GM21528 (cell line): ENCODE data around the gene VPS37C.
"Not testable (repeated sequence)": the region's sequence is repeated elsewhere in the genome, so short reads cannot be mapped to it uniquely, and the experiment has no call there.

ENCODE experiments used
- ATAC-seq: cut with Tn5 transposase; IDR thresholded peaks from one replicate; pipeline ENCODE4 v1.9.1; 2021; ENCODE audit warnings: mild to moderate bottlenecking, moderate library complexity; ENCODE audit not compliant: unreplicated experiment, low FRiP score

VPS37C gene

DNA sequence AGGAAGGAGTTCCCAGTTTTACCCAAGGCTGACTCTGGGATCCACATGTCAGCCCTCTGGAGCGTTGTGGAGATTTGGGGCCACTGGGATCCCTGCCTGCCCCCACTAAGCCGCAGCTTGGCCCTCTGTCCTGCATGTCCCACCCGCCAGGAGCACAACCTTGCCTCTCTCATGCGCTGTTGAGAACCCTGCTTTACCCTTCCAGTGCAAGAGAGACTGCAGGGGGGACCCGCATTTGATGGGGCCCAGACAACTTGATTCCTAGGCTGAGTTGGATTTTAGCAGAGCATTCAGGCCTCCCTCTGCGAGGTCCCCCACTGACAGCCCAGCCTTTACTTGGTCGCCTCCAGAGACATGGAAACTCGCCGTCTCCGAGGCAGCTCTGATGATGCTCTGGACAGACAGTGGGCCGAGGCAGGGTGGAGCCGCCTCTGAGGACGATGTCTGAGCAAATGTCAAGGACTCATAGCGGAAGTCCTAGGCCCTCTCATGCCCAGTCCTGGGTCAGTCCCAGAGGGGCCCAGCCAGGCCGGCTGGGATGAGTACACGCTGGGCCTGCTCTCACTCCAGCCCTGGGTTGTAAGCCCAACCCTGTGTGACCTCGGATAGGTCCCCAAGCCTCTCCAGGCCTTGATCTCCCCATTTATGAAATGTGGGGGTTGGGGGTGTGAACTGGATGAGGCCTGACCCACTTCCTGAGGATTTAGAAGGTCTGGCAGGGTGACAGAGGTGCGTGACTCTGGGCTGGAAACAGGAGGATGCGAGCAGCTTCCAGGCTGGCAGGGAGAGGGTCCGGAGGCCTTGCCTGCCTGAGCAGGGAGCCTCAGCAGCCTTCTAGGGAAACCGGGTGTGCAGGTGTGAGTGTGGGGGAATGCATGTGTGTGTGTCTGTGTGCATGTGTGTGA, 58.3 kb downstream of the VPS37C start:
- ATAC-seq, result no peak

DNA sequence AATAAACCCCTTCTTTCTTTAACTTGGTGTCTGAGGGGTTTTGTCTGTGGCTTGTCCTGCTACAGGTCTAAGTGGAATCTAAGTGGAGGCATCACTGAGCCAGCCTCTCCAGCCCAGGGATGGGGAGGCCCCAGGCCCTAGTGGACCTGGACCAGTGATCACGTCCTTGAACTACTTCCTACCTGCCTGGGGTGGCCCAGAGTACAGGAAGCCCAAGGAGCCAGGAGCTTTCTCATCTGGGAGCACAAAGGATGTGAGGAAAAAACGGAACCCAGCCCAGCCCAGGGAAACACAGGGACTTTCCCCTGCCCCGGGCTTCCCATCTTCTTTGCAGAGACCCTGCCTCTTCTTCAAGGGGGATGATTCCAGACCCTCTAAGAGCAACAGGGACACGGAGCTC, 62.4 kb downstream of the VPS37C start:
- no peak for ATAC-seq

DNA sequence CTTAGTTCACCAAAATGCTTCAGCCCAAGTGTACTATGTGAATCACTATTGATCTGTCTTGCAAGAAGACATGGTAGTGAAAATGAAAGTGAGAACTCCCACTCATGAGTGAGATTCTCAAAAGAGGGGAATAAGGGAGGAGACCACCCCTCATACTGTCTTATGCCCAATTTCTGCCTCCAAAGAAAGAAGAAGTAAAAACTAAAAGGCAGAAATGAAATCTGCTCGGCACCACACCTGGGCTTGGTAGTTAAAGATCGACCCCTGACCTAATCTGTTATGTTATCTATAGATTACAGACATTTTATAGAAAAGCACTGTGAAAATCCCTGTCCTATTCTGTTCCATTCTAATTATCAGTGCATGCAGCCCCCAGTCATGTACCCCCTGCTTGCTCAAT, 63.0 kb downstream of the VPS37C start:
- not testable (repeated sequence) for ATAC-seq

DNA sequence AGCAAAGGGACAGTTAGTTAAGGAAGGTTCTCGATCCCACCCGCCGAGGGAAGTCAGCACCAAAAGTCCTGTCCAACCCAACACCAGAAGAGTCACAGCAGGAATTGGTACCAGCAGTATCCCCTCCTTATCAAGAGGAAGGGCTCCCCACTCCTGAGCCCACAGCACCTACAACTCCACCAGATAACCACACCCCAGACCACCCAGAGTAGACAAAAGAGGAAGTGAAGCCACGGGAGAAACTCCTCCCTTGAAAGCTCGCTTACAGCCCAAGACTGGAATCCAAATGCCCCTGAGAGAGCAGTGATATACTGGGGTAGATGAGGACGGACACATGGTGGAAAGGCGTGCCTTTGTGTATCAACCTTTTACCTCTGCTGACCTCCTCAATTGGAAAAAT, 66.2 kb downstream of the VPS37C start:
- no peak for ATAC-seq

DNA sequence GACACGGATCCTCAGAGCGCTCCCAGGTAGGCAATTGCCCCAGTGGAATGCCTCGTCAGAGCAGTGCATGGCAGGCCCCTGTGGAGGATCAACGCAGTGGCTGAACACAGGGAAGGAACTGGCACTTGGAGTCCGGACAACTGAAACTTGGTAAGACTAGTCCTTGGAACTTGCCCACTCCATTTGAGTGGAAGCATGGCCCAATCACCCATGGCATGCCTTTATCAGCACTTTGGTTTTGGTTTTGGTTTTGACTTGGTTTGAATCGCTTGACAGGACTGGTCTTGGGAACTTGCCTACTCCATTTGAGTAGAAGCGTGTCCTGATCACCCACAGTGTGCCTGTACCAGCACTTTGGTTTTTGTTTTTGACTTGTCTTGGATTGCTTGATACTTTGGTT, 67.1 kb downstream of the VPS37C start:
- not testable (repeated sequence) for ATAC-seq

DNA sequence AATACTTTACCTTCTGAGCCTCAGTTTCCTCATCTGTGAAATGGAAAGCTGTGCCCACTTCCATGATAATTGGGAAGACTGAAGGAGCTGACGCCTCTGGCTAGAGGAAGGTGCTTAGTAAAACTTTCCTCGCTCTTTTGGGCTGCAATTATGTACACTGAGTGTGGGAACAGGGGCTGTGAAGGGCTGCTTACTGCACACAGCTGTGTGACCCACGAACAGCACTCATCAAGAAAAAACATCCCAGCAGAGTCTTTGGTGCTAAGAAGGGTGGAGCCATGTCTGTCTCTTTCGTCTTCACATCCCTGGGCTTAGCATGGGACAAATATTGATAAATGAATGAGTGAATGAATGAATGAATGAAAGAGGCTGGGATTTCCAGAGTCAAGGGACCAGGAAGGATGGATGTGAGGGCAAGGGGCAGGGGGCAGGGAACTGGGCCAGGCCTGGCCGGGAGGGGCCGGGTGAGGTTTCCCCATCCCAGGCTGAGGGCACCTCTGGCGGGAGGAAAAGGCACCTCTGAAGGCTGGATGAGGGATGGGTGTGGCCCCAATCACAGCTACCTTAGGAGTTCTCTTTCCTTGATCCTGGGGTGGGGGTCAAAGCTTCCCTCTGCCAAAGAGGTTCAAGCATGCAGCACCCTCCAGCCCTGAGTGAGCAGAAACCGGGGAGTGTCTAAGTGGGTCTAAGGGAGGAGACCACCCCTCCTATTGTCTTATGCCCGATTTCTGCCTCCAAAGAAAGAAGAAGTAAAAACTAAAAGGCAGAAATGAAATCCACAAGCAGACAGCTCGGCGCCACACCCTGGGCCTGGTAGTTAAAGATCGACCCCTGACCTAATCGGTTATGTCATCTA, 68.1 kb downstream of the VPS37C start:
- ATAC-seq, result no peak

DNA sequence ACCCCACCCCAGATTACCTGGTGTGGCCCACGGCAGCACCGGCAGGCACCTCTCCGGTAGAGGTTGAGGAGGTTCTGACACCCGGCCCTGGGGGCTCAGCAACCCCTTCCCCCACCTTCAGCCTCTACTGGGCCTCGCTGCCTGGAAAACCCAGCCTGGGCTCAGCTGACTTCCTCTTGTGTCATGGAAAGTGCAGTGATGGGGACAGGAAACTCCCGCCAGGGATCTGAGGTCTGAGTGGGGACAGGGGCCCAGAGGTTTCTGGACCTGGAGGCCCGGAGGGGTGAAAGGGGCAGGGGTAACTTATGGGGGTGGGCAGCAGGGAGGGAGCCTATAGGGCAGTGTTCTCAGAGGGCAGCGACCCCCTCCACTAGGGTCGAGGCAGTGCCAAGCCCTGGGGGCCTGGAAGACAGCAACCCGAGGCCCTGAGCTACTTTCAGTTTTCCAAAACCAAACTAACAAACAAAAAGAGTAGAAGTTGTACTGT, 68.9 kb downstream of the VPS37C start:
- ATAC-seq, result no peak

DNA sequence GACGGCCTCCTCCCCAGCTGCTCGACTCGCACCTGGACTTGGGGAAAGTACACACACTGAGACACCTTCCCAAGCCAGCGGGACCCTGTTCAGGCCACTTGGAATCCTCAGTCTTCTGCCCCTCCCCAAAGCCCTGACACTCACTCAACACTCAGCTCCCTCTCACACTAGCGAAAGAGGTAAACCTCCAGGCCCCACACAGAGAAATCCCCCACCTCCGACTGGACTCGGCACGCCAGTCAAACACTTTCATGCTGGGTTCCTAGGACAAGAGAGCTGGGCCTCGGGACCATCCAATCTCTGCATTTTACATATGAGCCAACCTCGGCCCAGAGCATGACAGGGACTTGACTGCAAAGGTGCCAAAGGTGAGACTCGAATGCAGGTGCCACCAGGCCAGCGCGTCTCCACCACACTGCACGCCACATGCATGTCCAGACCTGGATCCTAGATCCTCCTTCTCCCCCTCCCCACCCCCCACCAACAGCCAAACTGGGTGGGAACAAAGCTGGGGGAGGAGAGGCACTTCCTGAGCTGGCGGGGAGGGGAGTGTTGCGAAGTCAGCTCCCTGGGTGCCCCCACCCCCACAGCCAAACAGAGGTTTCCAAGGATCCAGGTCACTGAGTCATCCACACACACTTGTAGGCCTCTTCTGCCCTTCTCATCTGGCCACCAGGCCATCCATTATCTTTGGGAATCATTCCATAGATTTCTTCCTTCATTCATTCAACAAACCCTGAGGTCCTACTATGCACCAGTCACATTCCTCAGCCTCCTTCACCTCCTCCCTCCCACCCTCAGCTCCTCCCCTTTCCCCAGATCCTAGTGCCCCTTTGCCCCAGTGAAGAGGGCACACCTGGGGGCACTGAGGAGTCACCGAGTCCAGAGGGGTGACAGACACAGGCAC, 69.6 kb downstream of the VPS37C start:
- no peak for ATAC-seq

DNA sequence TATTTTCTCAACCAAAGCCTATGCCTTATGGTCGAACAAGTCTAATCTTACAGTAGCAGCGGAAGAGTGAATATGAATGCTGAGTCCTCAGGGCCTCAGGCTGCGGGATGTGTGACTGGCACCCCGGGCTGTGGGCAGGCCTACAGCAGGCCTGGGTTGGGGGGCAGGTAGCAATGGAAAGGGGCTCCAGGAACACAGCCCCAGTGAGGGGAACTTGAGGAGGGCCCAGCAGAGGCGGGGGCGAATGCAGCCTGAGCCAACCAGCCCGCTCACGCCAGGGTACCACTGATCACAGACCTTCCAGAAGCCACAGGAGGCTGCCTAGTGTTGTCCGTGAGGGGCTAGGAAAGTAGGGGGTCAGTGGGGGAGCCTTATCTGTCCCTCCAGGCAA, 70.2 kb downstream of the VPS37C start:
- no peak for ATAC-seq

DNA sequence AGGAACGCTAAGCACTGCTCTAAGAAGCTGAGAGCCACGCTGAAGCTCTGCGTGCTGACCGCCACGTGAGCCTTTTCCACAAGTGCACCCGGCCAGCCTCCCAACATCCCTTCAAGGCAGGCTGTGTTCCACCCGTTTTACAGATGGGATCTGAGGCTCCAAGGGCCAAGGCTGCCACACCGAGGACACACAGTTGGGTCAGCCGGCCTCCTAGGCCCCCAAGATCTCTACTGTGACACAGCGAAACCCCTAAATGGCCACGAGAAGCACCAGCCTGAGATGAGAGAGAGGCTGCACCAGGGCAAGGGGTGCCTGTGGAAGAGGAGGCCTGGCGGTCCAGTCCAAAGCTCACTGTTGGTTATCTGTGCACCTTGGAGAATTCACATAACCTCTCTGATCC, 70.7 kb downstream of the VPS37C start:
- no peak for ATAC-seq

DNA sequence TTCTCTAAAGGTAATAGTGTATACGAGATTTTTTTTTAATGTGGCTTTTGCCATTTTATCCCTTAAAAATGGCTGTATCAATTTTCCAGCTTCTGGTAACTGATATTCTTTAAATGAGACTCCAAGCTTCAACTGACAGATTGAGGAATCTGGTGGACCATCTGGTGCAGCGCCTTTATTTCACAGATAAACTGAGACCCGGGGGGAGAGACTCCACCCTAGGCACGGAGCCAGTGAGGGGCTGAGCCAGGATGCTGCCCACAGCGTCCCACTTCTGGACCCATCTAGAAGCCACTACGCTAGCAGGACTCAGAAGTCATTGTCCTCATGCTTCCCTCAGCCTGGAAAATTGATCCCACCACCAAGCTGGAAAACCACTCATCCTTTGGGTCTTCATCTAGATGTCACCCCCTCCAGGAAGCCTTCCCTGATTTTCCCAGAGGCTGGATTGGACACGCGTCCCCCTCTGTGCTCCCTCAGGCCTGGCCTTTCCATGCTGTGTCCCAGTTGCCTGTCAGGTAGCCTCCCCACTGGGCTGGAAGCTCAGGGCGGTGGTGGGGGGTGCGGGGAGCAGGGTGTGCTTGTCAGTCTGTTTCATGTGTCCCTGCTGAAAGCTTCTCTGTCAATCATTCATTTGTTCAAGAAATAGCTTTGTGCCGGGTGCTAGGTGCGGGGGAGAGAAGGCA, 71.3 kb downstream of the VPS37C start:
- no peak for ATAC-seq

DNA sequence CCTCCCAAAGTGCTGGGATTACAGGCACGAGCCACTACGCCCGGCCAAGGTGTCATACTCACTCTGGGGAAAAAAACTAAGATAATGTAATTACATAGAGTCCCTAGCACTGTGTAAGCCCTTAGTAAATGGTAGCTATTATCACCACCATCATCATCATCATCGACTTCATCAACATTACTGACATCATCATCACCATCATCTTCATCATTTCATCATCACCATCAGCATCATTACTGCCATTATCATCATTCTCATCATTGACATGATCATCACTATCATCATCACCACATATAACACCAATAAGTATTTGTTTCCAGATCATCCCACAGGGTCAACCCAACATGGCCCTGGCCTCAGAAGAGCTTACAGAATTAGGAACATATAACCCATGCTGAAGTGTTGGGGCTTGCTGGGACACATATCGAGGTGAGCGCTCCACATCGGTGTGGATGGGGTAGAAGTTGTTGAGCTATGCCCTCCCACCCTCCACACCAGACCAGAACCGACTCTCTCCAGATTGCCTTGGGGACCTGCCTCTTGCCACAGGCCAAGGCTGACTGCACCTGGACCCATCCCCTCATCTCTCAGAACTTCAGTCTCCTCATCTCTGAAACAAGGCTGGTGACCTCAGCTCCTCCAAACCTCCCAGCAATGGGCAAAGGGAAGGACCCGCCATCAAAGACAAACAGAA, 73.7 kb downstream of the VPS37C start:
- no peak for ATAC-seq

DNA sequence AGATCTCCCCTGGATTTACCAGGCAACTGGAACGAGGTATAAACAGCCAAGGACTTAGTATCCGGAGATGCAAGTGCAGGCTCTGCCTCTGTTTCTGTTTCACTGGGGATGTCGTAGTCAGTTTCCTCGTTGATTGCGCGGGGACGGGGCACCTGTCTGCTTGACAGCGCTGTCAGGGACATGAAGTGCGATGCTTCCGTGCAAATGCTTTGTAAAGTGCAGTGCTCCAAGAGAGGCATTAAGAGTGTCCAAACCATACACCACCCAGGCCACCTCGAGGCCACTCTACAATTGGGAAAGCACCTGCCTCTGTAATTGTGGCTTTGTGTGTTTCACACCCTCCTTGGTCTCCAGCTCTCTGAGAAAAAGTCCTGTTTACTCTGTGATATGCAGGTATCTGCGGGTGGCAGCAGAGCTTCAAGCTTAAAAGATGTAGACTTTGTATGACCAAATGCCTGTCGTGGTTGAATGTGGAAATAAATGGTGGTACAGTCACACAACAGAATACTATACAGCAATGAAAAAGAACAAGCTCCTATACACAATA, 77.6 kb downstream of the VPS37C start:
- ATAC-seq, result no peak

DNA sequence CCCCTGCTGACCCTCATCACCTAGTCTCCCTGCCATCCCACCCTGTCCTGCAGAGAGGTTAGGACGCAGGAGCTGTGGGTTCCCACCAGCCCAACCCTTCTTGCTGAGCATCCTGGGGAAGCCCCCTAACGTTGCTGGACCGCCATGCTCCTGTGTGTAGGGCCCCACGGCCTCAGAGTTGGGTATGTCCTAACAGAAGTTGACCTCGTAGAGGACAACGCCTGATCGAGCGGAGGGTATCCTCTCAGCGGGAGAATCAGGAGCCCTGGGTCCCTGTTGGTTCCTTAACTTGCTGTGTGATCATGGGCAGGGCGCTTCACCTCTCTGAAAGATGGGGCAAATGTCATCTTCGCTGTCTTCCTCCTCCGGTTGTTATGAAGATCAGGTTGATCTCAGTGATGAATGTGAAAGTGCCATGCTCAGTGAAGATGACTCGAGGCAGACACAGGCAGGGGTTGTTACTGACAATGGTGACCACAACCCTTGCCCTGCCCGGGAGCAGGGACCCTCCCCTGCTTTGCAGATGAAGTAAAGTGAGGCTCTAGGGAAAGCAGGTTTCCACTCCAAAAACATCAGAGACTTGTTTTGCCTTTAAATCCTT, 78.2 kb downstream of the VPS37C start:
- no peak for ATAC-seq

DNA sequence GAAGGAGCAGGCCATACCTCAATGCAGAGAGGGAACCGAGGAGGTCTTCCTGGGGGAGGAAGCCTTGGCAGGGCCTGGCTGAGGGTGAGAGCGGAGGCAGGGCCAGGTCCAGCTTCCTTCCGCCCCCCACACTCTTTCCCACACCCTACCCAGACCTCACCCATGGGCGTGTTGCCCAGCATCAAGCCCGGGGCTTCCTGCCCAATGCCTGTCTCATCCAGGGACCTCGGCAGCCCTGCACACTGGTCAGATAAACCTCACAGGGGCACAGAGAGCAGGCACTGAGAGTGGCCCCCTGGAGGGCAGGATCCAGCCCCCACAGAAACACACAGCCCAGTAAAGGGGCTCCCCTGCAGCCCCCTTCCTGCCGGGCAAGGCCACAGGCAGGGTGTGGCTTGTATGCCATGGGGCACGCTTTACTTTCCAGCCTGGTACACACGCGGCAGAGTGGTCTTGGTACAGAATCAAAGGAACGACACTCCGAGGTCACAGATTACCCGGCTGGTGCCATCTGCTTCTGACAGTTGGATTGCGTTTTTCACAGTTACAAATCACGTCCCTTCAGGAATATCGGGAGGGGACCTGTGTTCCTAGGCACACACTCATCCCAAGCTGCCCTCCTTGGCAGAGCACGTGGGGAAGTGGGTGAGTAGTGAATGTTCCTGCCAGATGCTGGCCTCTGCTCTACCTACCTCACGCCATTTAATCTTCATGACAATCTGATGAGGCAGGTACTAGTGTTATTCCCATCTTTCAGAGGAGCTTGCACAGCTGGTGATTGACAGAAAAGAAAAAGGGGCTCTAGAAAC, 79.0 kb downstream of the VPS37C start:
- ATAC-seq, result no peak

DNA sequence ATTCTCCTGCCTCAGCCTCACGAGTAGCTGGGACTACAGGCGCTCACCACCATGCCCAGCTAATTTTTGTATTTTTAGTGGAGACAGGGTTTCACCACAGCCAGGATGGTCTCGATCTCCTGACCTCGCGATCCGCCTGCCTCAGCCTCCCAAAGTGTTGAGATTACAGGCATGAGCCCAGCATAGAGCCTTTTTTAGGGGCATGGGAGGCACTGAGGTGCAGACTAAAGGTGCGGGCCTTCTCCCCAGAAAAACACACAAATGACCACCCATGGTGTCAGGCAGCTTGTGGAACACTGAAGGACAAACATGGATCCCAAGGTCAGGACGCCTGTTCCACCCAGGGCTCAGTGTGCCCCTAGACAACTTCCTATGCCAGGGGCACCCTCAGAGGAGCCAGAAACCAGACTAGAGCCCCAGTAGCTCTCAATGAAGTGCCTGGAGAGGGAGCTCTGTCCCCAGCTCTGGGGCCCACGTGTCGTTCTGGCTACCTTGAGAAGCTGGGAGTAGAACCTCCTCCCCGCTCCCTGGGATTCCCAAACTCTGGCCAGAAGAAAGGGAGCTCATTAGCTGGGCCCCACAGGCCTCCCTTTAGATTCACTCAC, 80.1 kb downstream of the VPS37C start:
- no peak for ATAC-seq

DNA sequence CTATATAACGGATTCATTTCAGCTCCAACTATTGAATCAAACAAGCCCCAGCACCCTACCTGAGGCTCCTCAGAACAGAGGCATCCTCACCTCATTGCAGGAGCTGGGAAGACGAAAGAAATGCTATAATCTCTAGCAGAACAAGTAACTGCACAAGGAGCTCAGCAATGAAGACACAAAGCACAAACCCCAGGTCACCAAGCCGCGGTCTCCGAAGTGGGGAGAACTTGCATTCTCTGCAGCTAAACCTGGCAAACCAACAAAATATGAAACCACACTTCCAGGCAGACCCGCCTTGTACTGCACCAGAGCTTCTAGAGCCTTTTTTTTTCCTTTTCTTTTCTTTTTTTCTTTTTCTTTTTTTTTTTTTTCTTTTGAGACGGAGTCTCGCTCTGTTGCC, 80.7 kb downstream of the VPS37C start:
- ATAC-seq, result no peak
